H9 (cell line): ENCODE results near the gene NUDT16L1. TPM values are rescaled to one million over a fixed set of nuclear protein-coding genes. Genes with fewer than 3 reads are reported as not detected.

Experiments used
- DNase-seq: peaks from one replicate; pipeline ENCODE4 v3.0.0-alpha.2; 2017
- H2AFZ ChIP-seq: one replicate; pipeline ENCODE4 v1.6.1; 2013; ENCODE audit warnings: mild to moderate bottlenecking, low read length, control low read depth, moderate library complexity
- H2AK5ac ChIP-seq: 2 replicates; pipeline ENCODE4 v1.6.1; 2013; ENCODE audit warnings: low read length, control low read depth, mixed read lengths; ENCODE audit not compliant: insufficient read length
- H2BK120ac ChIP-seq: one replicate; pipeline ENCODE4 v1.6.1; 2013; ENCODE audit warnings: low read depth, mild to moderate bottlenecking, low read length, control low read depth, inconsistent platforms; ENCODE audit not compliant: poor library complexity, severe bottlenecking
- H2BK12ac ChIP-seq: 2 replicates; pipeline ENCODE4 v1.6.1; 2013; ENCODE audit warnings: low read length, control low read depth, mixed read lengths, low read depth; ENCODE audit not compliant: insufficient read length
- H2BK15ac ChIP-seq: 2 replicates; pipeline ENCODE4 v1.6.1; 2013; ENCODE audit warnings: low read depth, low read length, control low read depth
- H2BK20ac ChIP-seq: one replicate; pipeline ENCODE4 v1.6.1; 2013; ENCODE audit warnings: low read depth, mild to moderate bottlenecking, low read length, control low read depth, inconsistent platforms; ENCODE audit not compliant: poor library complexity, severe bottlenecking
- H2BK5ac ChIP-seq: 2 replicates; pipeline ENCODE4 v1.6.1; 2013; ENCODE audit warnings: low read length, control low read depth, mixed read lengths; ENCODE audit not compliant: insufficient read length
- H3K14ac ChIP-seq: 2 replicates; pipeline ENCODE4 v1.6.1; 2013; ENCODE audit warnings: low read length, control low read depth; ENCODE audit not compliant: insufficient read depth
- H3K18ac ChIP-seq: 2 replicates; pipeline ENCODE4 v1.6.1; 2013; ENCODE audit warnings: low read depth, mild to moderate bottlenecking, mixed read lengths, low read length, control low read depth; ENCODE audit not compliant: insufficient read length
- H3K23ac ChIP-seq: 2 replicates; pipeline ENCODE4 v1.6.1; 2013; ENCODE audit warnings: low read length, control low read depth, mixed read lengths, low read depth; ENCODE audit not compliant: insufficient read length
- H3K23me2 ChIP-seq: 2 replicates; pipeline ENCODE4 v1.6.1; 2013; ENCODE audit warnings: low read depth, mild to moderate bottlenecking, mixed read lengths, low read length, control low read depth; ENCODE audit not compliant: insufficient read length, poor library complexity, severe bottlenecking
- H3K27ac ChIP-seq: 2 replicates; pipeline ENCODE4 v1.5.1; 2013; ENCODE audit warnings: low read length, control low read depth, mixed read lengths, low read depth; ENCODE audit not compliant: insufficient read length
- H3K27me3 ChIP-seq: 2 replicates; pipeline ENCODE4 v1.6.1; 2013; ENCODE audit warnings: low read length, control low read depth, inconsistent platforms; ENCODE audit not compliant: insufficient read depth
- H3K4ac ChIP-seq: 2 replicates; pipeline ENCODE4 v1.6.1; 2013; ENCODE audit warnings: low read depth, mild to moderate bottlenecking, control low read depth, inconsistent platforms, low read length, moderate library complexity
- H3K4me1 ChIP-seq: 2 replicates; pipeline ENCODE4 v1.6.1; 2013; ENCODE audit warnings: low read length, control low read depth, inconsistent platforms; ENCODE audit not compliant: insufficient read depth
- H3K4me2 ChIP-seq: 2 replicates; pipeline ENCODE4 v1.6.1; 2013; ENCODE audit warnings: low read length, control low read depth, mixed read lengths; ENCODE audit not compliant: insufficient read length, insufficient read depth
- H3K56ac ChIP-seq: 2 replicates; pipeline ENCODE4 v1.6.1; 2013; ENCODE audit warnings: low read depth, mild to moderate bottlenecking, mixed read lengths, low read length, control low read depth; ENCODE audit not compliant: insufficient read length
- H3K79me1 ChIP-seq: 2 replicates; pipeline ENCODE4 v1.6.1; 2013; ENCODE audit warnings: low read depth, mild to moderate bottlenecking, moderate library complexity, low read length, control low read depth, inconsistent platforms; ENCODE audit not compliant: insufficient read depth, poor library complexity, severe bottlenecking
- H3K79me2 ChIP-seq: 2 replicates; pipeline ENCODE4 v1.6.1; 2013; ENCODE audit warnings: low read length, control low read depth, inconsistent platforms; ENCODE audit not compliant: insufficient read depth
- H3K9ac ChIP-seq: 2 replicates; pipeline ENCODE4 v1.6.1; 2013; ENCODE audit warnings: low read length, control low read depth, mixed read lengths; ENCODE audit not compliant: insufficient read length; ENCODE audit errors: extremely low read depth
- H3K9me3 ChIP-seq: one replicate; pipeline ENCODE4 v1.6.1; 2013; ENCODE audit warnings: low read depth, low read length, inconsistent platforms; ENCODE audit not compliant: control insufficient read depth
- H3T11ph ChIP-seq: one replicate; pipeline ENCODE4 v1.6.1; 2013; ENCODE audit warnings: mild to moderate bottlenecking, low read length, control low read depth, inconsistent platforms
- H4K20me1 ChIP-seq: one replicate; pipeline ENCODE4 v1.6.1; 2013; ENCODE audit not compliant: control insufficient read depth, insufficient read length, insufficient read depth
- H4K5ac ChIP-seq: 2 replicates; pipeline ENCODE4 v1.6.1; 2013; ENCODE audit warnings: low read depth, mild to moderate bottlenecking, mixed read lengths, low read length, control low read depth; ENCODE audit not compliant: insufficient read length
- H4K8ac ChIP-seq: replicated peaks from 2 replicates; pipeline ENCODE4 v1.6.1; 2013; ENCODE audit warnings: low read length, control low read depth, mixed read lengths, low read depth; ENCODE audit not compliant: insufficient read length
- H4K91ac ChIP-seq: 2 replicates; pipeline ENCODE4 v1.6.1; 2013; ENCODE audit warnings: low read depth, mild to moderate bottlenecking, moderate library complexity, mixed read lengths, low read length, control low read depth; ENCODE audit not compliant: insufficient read length
- H3K27ac Mint-ChIP-seq, 3 experiments: 2 replicates in 2 of 3; 3 replicates in 1 of 3; pipeline ENCODE4 v1.8.0; 2020 to 2021; ENCODE audit warnings: mixed read lengths in 3 of 3, mild to moderate bottlenecking in 1 of 3, moderate library complexity in 1 of 3
- H3K27me3 Mint-ChIP-seq: 2 replicates; pipeline ENCODE4 v1.8.0; 2021; ENCODE audit warnings: low read depth, mild to moderate bottlenecking, moderate library complexity, mixed read lengths
- H3K36me3 Mint-ChIP-seq, 3 experiments: 2 replicates in 2 of 3; 3 replicates in 1 of 3; pipeline ENCODE4 v1.8.0; 2020 to 2021; ENCODE audit warnings: low read depth in 3 of 3, mixed read lengths in 3 of 3; ENCODE audit not compliant: insufficient read depth in 1 of 3
- H3K4me1 Mint-ChIP-seq, 2 experiments: 2 replicates each; pipeline ENCODE4 v1.8.0; 2020; ENCODE audit warnings: mixed read lengths in 2 of 2
- H3K4me3 Mint-ChIP-seq, 2 experiments: 2 replicates in 1 of 2; 3 replicates in 1 of 2; pipeline ENCODE4 v1.8.0; 2020 to 2021; ENCODE audit warnings: mild to moderate bottlenecking in 2 of 2, mixed read lengths in 2 of 2, moderate library complexity in 1 of 2
- H3K9me3 Mint-ChIP-seq, 2 experiments: 2 replicates in 1 of 2; 3 replicates in 1 of 2; pipeline ENCODE4 v1.8.0; 2020; ENCODE audit warnings: mild to moderate bottlenecking in 2 of 2, mixed read lengths in 2 of 2, moderate library complexity in 1 of 2
- WGBS: extraction: QIAGEN DNeasy Blood & Tissue Kit; methylation state at CpG from one replicate; pipeline ENCODE4 v1.1.7; 2013; ENCODE audit warnings: missing lambda C conversion rate, low lambda C conversion rate, mixed read lengths; ENCODE audit not compliant: insufficient read length; ENCODE audit errors: extremely low coverage; 5-methylcytosine and 5-hydroxymethylcytosine counted together
- total RNA-seq: library from RNA; stranded (reverse); gene quantifications from 2 replicates; pipeline ENCODE4 v1.2.1, GENCODE V29; 2021
- TF ChIP-seq, protein P1 (sequence below): fragments of 200-600 bp; sonication (generic); conservative IDR thresholded peaks from 3 replicates; pipeline ENCODE4 v1.8.0; 2021; ENCODE audit warnings: antibody characterized with exemption, mild to moderate bottlenecking

NUDT16L1 gene
- total RNA-seq, 1 experiment from 2014 or later, result 49.4 TPM

DNA sequence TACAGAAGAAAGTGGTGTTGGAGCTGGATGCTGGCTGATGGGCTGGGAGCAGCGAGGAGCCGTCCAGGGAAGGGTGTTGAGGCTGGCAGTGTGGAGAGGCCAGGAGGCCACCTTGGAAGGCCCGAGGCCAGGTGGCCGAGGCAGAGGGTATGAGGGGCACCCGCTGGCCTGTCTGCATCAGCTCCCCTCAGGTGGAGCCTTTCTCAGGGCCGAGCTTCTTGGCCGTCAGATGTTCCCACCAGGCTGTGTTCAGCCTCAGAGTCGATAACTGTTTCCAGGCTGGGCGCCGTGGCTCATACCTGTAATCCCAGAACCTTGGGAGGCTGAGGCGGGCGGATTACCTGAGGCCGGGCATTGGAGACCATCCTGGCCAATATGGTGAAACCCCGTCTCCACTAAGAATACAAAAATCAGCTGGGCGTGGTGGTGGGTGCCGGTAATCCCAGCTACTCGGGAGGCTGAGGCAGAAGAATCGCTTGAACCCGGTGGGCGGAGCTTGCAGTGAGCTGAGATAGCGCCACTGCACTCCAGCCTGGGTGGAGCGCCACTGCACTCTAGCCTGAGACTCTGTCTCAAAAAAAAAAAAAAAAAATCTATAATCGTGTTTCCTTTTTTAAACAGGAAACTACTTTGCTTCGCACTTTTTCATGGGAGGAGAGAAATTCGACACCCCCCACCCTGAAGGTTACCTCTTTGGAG lies 43.5 kb upstream of the NUDT16L1 start:
- no peak overlapping the region for H2AFZ ChIP-seq
- no peaks in the 10 kb centered on the region for H3K27me3 Mint-ChIP-seq
- H3K27ac ChIP-seq, result no peak overlapping the region
- H2AK5ac ChIP-seq, result no peak overlapping the region
- H2BK20ac ChIP-seq, result no peak overlapping the region
- no peak overlapping the region for H3K56ac ChIP-seq
- no peak overlapping the region for H3K23ac ChIP-seq
- no peaks in the 10 kb centered on the region for H3K23me2 ChIP-seq
- H3K27ac Mint-ChIP-seq, result peak overlapping the region in 2 of 3 experiments; percentile 40 to 67; a peak in 2 of 7 replicates
- H3K79me1 ChIP-seq, result no peaks in the 10 kb centered on the region
- H3K9me3 ChIP-seq, result no peaks in the 10 kb centered on the region
- H4K20me1 ChIP-seq, result no peaks in the 10 kb centered on the region
- no peak overlapping the region for H2BK120ac ChIP-seq
- H3T11ph ChIP-seq, result no peak overlapping the region
- TF ChIP-seq, protein P1, sequence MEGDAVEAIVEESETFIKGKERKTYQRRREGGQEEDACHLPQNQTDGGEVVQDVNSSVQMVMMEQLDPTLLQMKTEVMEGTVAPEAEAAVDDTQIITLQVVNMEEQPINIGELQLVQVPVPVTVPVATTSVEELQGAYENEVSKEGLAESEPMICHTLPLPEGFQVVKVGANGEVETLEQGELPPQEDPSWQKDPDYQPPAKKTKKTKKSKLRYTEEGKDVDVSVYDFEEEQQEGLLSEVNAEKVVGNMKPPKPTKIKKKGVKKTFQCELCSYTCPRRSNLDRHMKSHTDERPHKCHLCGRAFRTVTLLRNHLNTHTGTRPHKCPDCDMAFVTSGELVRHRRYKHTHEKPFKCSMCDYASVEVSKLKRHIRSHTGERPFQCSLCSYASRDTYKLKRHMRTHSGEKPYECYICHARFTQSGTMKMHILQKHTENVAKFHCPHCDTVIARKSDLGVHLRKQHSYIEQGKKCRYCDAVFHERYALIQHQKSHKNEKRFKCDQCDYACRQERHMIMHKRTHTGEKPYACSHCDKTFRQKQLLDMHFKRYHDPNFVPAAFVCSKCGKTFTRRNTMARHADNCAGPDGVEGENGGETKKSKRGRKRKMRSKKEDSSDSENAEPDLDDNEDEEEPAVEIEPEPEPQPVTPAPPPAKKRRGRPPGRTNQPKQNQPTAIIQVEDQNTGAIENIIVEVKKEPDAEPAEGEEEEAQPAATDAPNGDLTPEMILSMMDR, result no peak
- H3K9ac ChIP-seq, result no peak overlapping the region
- H3K4ac ChIP-seq, result no peak overlapping the region
- no peak overlapping the region for H2BK5ac ChIP-seq
- no peak overlapping the region for H4K5ac ChIP-seq
- H2BK12ac ChIP-seq, result no peak overlapping the region
- H3K27me3 ChIP-seq, result no peaks in the 10 kb centered on the region
- no peak overlapping the region; the same call in 1 of the 2 replicates for H3K14ac ChIP-seq
- DNase-seq, result no peak
- no peak overlapping the region for H4K8ac ChIP-seq
- no peak overlapping the region for H4K91ac ChIP-seq
- no peak overlapping the region for H3K4me2 ChIP-seq
- peaks cover 17 to 38% (median 37%) of the 10 kb centered on the region in 3 experiments; a peak in 6 of 7 replicates for H3K36me3 Mint-ChIP-seq
- H3K4me1 Mint-ChIP-seq, result no peaks in the 10 kb centered on the region
- no peaks in the 10 kb centered on the region; a peak in 2 of 5 replicates for H3K9me3 Mint-ChIP-seq
- no peaks in the 10 kb centered on the region; the same call in 1 of the 2 replicates for H3K79me2 ChIP-seq
- H2BK15ac ChIP-seq, result no peak overlapping the region
- H3K4me3 Mint-ChIP-seq, result no peak overlapping the region
- no CpG with 5 or more reads among the region's 25 CpGs for WGBS
- H3K4me1 ChIP-seq, result no peaks in the 10 kb centered on the region
- H3K18ac ChIP-seq, result no peak overlapping the region
